ENCODE measurements around the gene ADAMTS18. TPM values are rescaled to one million over a fixed set of nuclear protein-coding genes. Genes with fewer than 3 reads are reported as not detected.
"Not testable (repeated sequence)": the region's sequence is repeated elsewhere in the genome, so short reads cannot be mapped to it uniquely, and the experiment has no call there.

ADAMTS18 gene
- total and polyA plus RNA-seq, 9 donors, result 0.05 to 2.3 (median 0.79) TPM; not detected in 1

DNA sequence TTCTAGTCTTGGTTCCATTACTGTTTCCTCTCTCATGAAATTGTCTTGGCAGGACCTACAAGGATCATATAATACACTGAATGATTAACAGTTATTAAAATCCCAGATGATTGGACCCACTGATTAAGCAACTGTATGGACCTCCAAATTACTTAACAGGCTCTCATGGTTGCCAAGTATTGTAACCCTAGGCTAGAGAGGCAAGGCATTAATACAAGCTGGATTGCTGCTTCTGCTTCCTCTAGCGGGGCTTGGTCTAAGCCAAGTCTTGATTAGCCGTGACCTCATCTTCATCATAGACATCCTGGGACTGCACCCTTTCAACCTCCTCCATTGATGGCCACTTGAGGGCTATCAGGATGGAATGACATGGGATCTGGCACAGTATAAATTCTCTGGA lies 188.7 kb downstream of the ADAMTS18 start:
- no peak for DNase-seq
- H3K4me3 ChIP-seq, result no peak overlapping the region
- no peaks in the 10 kb centered on the region for H3K36me3 ChIP-seq
- intact Hi-C loops (cut with DNase I), result no loop called here
- H3K27ac ChIP-seq, result no peak overlapping the region
- no peak for TF ChIP-seq EP300 (IDR thresholded peaks at IDR 0.05)
- TF ChIP-seq POLR2A (IDR thresholded peaks at IDR 0.05), result no peak
- TF ChIP-seq, protein P1, sequence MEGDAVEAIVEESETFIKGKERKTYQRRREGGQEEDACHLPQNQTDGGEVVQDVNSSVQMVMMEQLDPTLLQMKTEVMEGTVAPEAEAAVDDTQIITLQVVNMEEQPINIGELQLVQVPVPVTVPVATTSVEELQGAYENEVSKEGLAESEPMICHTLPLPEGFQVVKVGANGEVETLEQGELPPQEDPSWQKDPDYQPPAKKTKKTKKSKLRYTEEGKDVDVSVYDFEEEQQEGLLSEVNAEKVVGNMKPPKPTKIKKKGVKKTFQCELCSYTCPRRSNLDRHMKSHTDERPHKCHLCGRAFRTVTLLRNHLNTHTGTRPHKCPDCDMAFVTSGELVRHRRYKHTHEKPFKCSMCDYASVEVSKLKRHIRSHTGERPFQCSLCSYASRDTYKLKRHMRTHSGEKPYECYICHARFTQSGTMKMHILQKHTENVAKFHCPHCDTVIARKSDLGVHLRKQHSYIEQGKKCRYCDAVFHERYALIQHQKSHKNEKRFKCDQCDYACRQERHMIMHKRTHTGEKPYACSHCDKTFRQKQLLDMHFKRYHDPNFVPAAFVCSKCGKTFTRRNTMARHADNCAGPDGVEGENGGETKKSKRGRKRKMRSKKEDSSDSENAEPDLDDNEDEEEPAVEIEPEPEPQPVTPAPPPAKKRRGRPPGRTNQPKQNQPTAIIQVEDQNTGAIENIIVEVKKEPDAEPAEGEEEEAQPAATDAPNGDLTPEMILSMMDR (IDR thresholded peaks at IDR 0.05), result no peak
- H3K27me3 ChIP-seq, result no peaks in the 10 kb centered on the region
- H3K4me1 ChIP-seq (ENCODE audit: insufficient read depth), result no peaks in the 10 kb centered on the region
- 85 to 96% (median 94%) methylated on average over 2 of the region's 2 CpGs for WGBS, 3 donors
- H3K9me3 ChIP-seq, result no peaks in the 10 kb centered on the region

DNA sequence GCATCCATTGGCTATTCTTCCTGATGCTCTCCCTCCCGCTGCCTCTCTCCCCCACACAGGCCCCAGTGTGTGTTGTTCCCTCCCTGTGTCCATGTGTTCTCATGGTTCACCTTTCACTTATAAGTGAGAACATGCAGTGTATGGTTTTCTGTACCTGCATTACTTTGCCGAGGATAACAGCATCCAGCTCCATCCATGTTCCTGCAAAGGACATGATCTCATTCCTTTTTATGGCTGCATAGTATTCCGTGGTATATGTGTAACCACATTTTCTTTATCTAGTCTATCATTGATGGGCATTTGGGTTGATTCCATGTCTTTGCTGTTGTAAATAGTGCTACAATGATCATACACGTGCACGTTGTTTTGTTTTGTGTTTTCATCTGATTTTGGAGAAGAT lies 192.4 kb downstream of the ADAMTS18 start:
- H3K4me3 ChIP-seq; H3K9me3 ChIP-seq; H3K27me3 ChIP-seq; H3K4me1 ChIP-seq (ENCODE audit: insufficient read depth); DNase-seq; H3K36me3 ChIP-seq; H3K27ac ChIP-seq; intact Hi-C loops (cut with DNase I): not testable (repeated sequence)
- WGBS, 3 donors, result 93 to 96% (median 95%) methylated on average over 5 of the region's 5 CpGs

DNA sequence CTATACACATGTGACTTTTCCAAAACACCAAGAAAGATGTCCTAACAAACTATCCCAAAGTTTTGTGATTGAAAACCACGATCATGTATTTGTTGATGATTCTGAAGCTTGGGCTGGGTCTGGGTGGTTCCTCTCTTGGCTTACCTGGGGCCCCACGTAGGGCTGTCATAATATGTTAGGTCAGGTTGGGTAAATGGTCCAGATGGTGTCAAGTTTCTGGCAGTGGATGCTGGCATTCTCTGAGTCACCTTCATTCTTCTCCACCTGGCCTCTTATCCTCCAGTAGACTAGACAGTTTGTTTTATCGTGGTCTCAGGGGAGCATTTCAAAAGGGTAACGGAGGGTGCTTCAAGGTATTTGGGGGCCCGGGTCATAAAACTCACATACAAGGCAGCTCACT lies 196.2 kb downstream of the ADAMTS18 start:
- WGBS, 3 donors, result 80 to 87% (median 81%) methylated on average over 5 of the region's 5 CpGs
- intact Hi-C loops (cut with DNase I), result loop anchor here (5.0 to 10.0 kb wide), 3 partner anchors 344 to 349 kb away; no protein-coding TSS in a partner anchor
- H3K27ac ChIP-seq, result no peak overlapping the region
- no peak overlapping the region for H3K4me3 ChIP-seq
- no peaks in the 10 kb centered on the region for H3K36me3 ChIP-seq
- H3K4me1 ChIP-seq (ENCODE audit: insufficient read depth), result no peaks in the 10 kb centered on the region
- no peak for TF ChIP-seq POLR2A (IDR thresholded peaks at IDR 0.05)
- TF ChIP-seq, protein P1 (IDR thresholded peaks at IDR 0.05), result no peak
- DNase-seq, result no peak
- no peaks in the 10 kb centered on the region for H3K27me3 ChIP-seq
- no peaks in the 10 kb centered on the region for H3K9me3 ChIP-seq

DNA sequence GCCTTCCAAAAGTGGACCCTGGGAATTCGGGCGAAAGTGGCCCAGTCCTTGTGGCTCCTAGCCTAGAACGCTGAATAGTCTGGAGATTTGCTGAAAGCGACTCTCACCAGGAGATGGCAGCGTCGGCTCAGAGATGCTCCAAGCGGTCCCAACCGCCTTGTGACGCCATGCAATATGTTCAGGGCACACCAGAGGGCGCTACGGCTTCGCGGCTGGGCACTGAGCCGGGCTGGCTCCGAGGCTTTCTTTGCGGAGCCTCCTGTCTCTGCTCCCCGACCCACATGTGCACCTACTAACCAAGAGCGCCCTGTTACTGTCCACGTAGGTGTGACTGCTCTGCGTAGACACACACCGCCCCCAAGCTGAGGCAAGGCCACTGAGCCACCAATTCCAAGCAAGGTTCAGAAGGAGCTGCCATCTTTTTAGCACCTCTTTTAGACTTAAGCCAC lies 198.7 kb downstream of the ADAMTS18 start:
- 0 to 3% (median 2%) methylated on average over 21 of the region's 21 CpGs for WGBS, 3 donors
- H3K9me3 ChIP-seq, result no peaks in the 10 kb centered on the region
- DNase-seq, result peak; percentile 69 to 92 (median 87)
- H3K27me3 ChIP-seq, result no peaks in the 10 kb centered on the region
- TF ChIP-seq, protein P1 (IDR thresholded peaks at IDR 0.05), result peak; percentile 95 to 99 (median 97)
- no peak for TF ChIP-seq POLR2A (IDR thresholded peaks at IDR 0.05)
- intact Hi-C loops (cut with DNase I), result loop anchor here (5.0 to 10.0 kb wide), 3 partner anchors 346 to 351 kb away; no protein-coding TSS in a partner anchor
- H3K27ac ChIP-seq, result no peak overlapping the region
- no peaks in the 10 kb centered on the region for H3K4me1 ChIP-seq (ENCODE audit: insufficient read depth)
- no peak overlapping the region for H3K4me3 ChIP-seq
- no peaks in the 10 kb centered on the region for H3K36me3 ChIP-seq

DNA sequence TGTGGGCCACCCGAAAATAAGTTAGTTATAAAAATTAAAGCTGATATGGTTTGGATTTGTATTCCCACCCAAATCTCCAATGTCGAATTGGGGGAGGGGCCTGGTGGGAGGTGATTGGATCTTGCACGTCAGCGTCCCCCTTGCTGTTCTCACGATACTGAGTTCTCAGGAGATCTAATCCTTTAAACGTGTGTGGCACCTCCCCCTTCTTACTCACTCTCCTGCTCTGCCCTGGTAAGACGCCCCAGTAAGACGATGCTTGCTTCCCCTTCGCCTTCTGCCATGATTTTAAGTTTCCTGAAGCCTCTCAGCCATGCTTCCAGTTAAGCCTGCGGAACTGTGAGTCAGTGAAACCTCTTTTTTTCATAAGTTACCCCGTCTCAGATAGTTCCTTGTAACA lies 200.2 kb downstream of the ADAMTS18 start:
- TF ChIP-seq, protein P1 (IDR thresholded peaks at IDR 0.05), result no peak
- TF ChIP-seq POLR2A (IDR thresholded peaks at IDR 0.05) (no peak), EP300 (IDR thresholded peaks at IDR 0.05) (no peak)
- Histone ChIP-seq H3K9me3 (no peaks in the 10 kb centered on the region), H3K36me3 (no peaks in the 10 kb centered on the region), H3K4me3 (no peak overlapping the region), H3K27ac (no peak overlapping the region), H3K4me1 (ENCODE audit: insufficient read depth) (no peaks in the 10 kb centered on the region), H3K27me3 (no peaks in the 10 kb centered on the region)
- 25 to 30% (median 29%) methylated on average over 11 of the region's 11 CpGs for WGBS, 3 donors
- no peak for DNase-seq
- intact Hi-C loops (cut with DNase I), result loop anchor here (5.0 to 10.0 kb wide), 3 partner anchors 348 to 353 kb away; no protein-coding TSS in a partner anchor
